GM12878 (cell line): ENCODE results near the gene SEMA4C. TPM values are rescaled to one million over a fixed set of nuclear protein-coding genes. Genes with fewer than 3 reads are reported as not detected.

ENCODE experiments used
- ATAC-seq: fragments of 200-7000 bp; cut with Tn5 transposase; 3 replicates; pipeline ENCODE4 v1.9.1; 2020; ENCODE audit warnings: mild to moderate bottlenecking, moderate library complexity
- BruUV-seq: library from RNA; stranded (reverse); fragments of 400-500 nt; replicated peaks from 2 replicates; lab custom pipeline; 2021; lab: Mats Ljungman, UMichigan
- CTCF ChIA-PET: fragments of 300-600 bp; sonication (Branson Sonifier 250); formaldehyde crosslinking; extraction: SDS; loops from one replicate; lab custom pipeline; 2021; ENCODE audit warnings: inconsistent platforms; lab: Yijun Ruan, JAX
- POLR2A ChIA-PET: fragments of 350-600 bp; formaldehyde crosslinking; extraction: SDS; loops from one replicate; lab custom pipeline; 2021; ENCODE audit warnings: inconsistent platforms; lab: Charles Lee
- RAD21 ChIA-PET: fragments of 300-600 bp; sonication (Branson Sonifier 250); formaldehyde crosslinking; loops from one replicate; lab custom pipeline; 2023; ENCODE audit warnings: antibody characterized with exemption; ENCODE audit not compliant: unreplicated experiment; lab: Charles Lee
- SMC1A ChIA-PET: fragments of 300-600 bp; sonication (Branson Sonifier 250); formaldehyde crosslinking; loops from one replicate; lab custom pipeline; 2023; ENCODE audit not compliant: unreplicated experiment, uncharacterized antibody; lab: Charles Lee
- DNase-seq: peaks from one replicate; pipeline ENCODE4 v3.0.0-alpha.2; 2011; ENCODE audit warnings: low read depth, low spot score
- FAIRE-seq: peaks from 3 replicates; lab custom pipeline; 2011; peaks lifted over from hg19 to GRCh38; lab: Jason Lieb, UNC
- H2AFZ ChIP-seq: 2 replicates; pipeline ENCODE4 v1.6.0; 2011; ENCODE audit warnings: low read depth, low read length, control low read depth; ENCODE audit not compliant: control insufficient read depth
- H3K27ac ChIP-seq: 2 replicates; pipeline ENCODE4 v1.5.1; 2011; ENCODE audit warnings: control low read depth; ENCODE audit not compliant: control insufficient read depth, insufficient read depth
- H3K27me3 ChIP-seq, 2 experiments: replicated peaks in 1 of 2; 2 replicates each; pipeline versions ENCODE4 v1.6.0 to v1.6.1; 2011; ENCODE audit warnings: low read length in 1 of 2; ENCODE audit not compliant: control insufficient read depth in 2 of 2, insufficient read depth in 2 of 2
- H3K36me3 ChIP-seq, 2 experiments: 2 replicates each; pipeline ENCODE4 v1.5.1; 2011; ENCODE audit warnings: low read length in 1 of 2; ENCODE audit not compliant: control insufficient read depth in 2 of 2, insufficient read depth in 2 of 2
- H3K4me1 ChIP-seq: 2 replicates; pipeline ENCODE4 v1.6.1; 2011; ENCODE audit warnings: mild to moderate bottlenecking, low read length, moderate library complexity, mixed read lengths; ENCODE audit not compliant: control insufficient read depth, insufficient read depth
- H3K4me2 ChIP-seq: 2 replicates; pipeline ENCODE4 v1.6.0; 2011; ENCODE audit warnings: control low read depth; ENCODE audit not compliant: control insufficient read depth, insufficient read depth
- H3K4me3 ChIP-seq: fragments of 200-600 bp; sonication (generic); 2 replicates; pipeline ENCODE4 v1.5.1; 2016
- H3K79me2 ChIP-seq: 2 replicates; pipeline ENCODE4 v1.6.0; 2011; ENCODE audit warnings: low read length; ENCODE audit not compliant: control insufficient read depth, insufficient read depth
- H3K9ac ChIP-seq: 2 replicates; pipeline ENCODE4 v1.8.0; 2011; ENCODE audit warnings: low read length, control low read depth, mixed read lengths; ENCODE audit not compliant: control insufficient read depth, insufficient read depth
- H3K9me3 ChIP-seq: replicated peaks from 3 replicates; pipeline ENCODE4 v1.5.1; 2011; ENCODE audit warnings: mild to moderate bottlenecking, low read length; ENCODE audit not compliant: control insufficient read depth, insufficient read depth
- H4K20me1 ChIP-seq: 2 replicates; pipeline ENCODE4 v1.6.0; 2011; ENCODE audit not compliant: control insufficient read depth, insufficient read depth
- BRCA1 ChIP-seq: IDR thresholded peaks from 2 replicates; pipeline ENCODE4 v1.6.1; 2011; ENCODE audit warnings: low read depth, low read length, improper control_type of control experiment
- E4F1 ChIP-seq: fragments of 450-650 bp; IDR thresholded peaks from 2 replicates; pipeline ENCODE4 v1.6.1; 2018; ENCODE audit warnings: borderline replicate concordance, mild to moderate bottlenecking; ENCODE audit not compliant: partially characterized antibody
- EP300 ChIP-seq, 2 experiments: fragments of 150-350 bp in 1 of 2; IDR thresholded peaks; 2 replicates each; pipeline ENCODE4 v1.6.1; 2011 to 2012; ENCODE audit warnings: low read depth in 2 of 2, low read length in 2 of 2, borderline replicate concordance in 1 of 2, improper control_type of control experiment in 1 of 2, inconsistent platforms in 1 of 2; ENCODE audit not compliant: control insufficient read depth in 1 of 2
- MAX ChIP-seq: IDR thresholded peaks from 2 replicates; pipeline ENCODE4 v1.6.1; 2012; ENCODE audit warnings: low read depth, low read length, improper control_type of control experiment
- NFYB ChIP-seq: IDR thresholded peaks from 2 replicates; pipeline ENCODE4 v1.6.1; 2011; ENCODE audit warnings: low read depth, mild to moderate bottlenecking, low read length, improper control_type of control experiment, moderate library complexity; ENCODE audit not compliant: insufficient read depth
- NRF1 ChIP-seq: conservative IDR thresholded peaks from 2 replicates; pipeline ENCODE4 v1.6.1; 2011; ENCODE audit warnings: mild to moderate bottlenecking, low read depth, low read length, improper control_type of control experiment
- RELA ChIP-seq: fragments of 450-650 bp; IDR thresholded peaks from 2 replicates; pipeline ENCODE4 v1.8.0; 2014; ENCODE audit warnings: borderline replicate concordance; ENCODE audit not compliant: partially characterized antibody
- RUNX3 ChIP-seq: IDR thresholded peaks from 2 replicates; pipeline ENCODE4 v1.6.1; 2012; ENCODE audit warnings: low read length, inconsistent platforms
- SMC3 ChIP-seq: IDR thresholded peaks from 2 replicates; pipeline ENCODE4 v1.6.1; 2011; ENCODE audit warnings: low read length, improper control_type of control experiment, borderline replicate concordance
- ZNF687 ChIP-seq: fragments of 450-650 bp; IDR thresholded peaks from 2 replicates; pipeline ENCODE4 v1.6.1; 2017; ENCODE audit warnings: mild to moderate bottlenecking, moderate library complexity
- WGBS: methylation state at CpG from one replicate; pipeline ENCODE4 v1.1.6; 2016; ENCODE audit warnings: low lambda C conversion rate; ENCODE audit not compliant: insufficient replicate concordance, insufficient coverage; ENCODE audit errors: missing lambda C conversion rate; 5-methylcytosine and 5-hydroxymethylcytosine counted together
- in situ Hi-C: fragments of 300-500 bp; cut with MboI; formaldehyde crosslinking; loops from 9 replicates; pipeline ENCODE4 v1.14.3; 2018; ENCODE audit warnings: mixed read lengths
- intact Hi-C: fragments of 100-400 bp; cut with micrococcal nuclease; formaldehyde crosslinking; loops from one replicate; pipeline ENCODE4 v1.14.2; 2022; ENCODE audit not compliant: unreplicated experiment
- polyA plus RNA-seq, 11 experiments: library from polyadenylated mRNA; depleted of rRNA in 4 of 11; unstranded in 6 of 11; stranded (reverse) in 5 of 11; fragments of >200 nt; fragmentation: Nextera tagmentation in 4 of 11; fragmentation: Illumina TruSeq in 1 of 11; extraction: Ambion mirVana in 4 of 11; extraction: Trizol in 1 of 11; gene quantifications; 1 replicate in 1 of 11; 2 replicates in 10 of 11; pipeline versions ENCODE4 v1.2.1 to v1.2.3, GENCODE V29; 2011 to 2016; ENCODE audit warnings: inconsistent platforms in 2 of 11, missing spikeins in 2 of 11, low read depth in 1 of 11
- total RNA-seq, 4 experiments: library from RNA; depleted of rRNA in 3 of 4; stranded (reverse); fragments of >200 nt in 3 of 4; fragmentation: Illumina TruSeq in 1 of 4; extraction: Trizol in 1 of 4; gene quantifications; 2 replicates each; pipeline versions ENCODE4 v1.2.1 to v1.2.3, GENCODE V29; 2013 to 2021

SEMA4C gene
- total and polyA plus RNA-seq, 10 of the 15 experiments (the other 5 are each of a cell fraction or from before 2014, with no cell fraction given) = 0.06 to 21.6 (median 6.8) TPM

GRCh38 chr2:96843538-96844268, 26.2 kb downstream of the SEMA4C start, which contains the start of gene ANKRD23:
Gene ANKRD23 (minus strand): TSS chr2:96844021. CDS start chr2:96843992, 29 bp downstream.
- no peak within 1 kb of the TSS for H3K4me3 ChIP-seq
- 91% methylated on average over 14 of the region's 14 CpGs for WGBS
- H3K36me3 ChIP-seq = peaks cover 0 to 3% of the 10 kb centered on the region in 2 experiments; a peak in 3 of 4 replicates
- BruUV-seq = no TSS peak
- no peaks in the 10 kb centered on the region for H3K79me2 ChIP-seq
- ChIA-PET SMC1A (interaction anchor here (1.4 to 1.5 kb wide), 2 partner anchors 14 to 29 kb away, joined by 3 to 4 read pairs; partner anchors contain the start of gene ANKRD39), RAD21 (interaction anchor here (0.8 kb wide), 1 partner anchor 14 kb away, joined by 3 read pairs; the partner anchor contains the start of gene ANKRD39), POLR2A (interaction anchor here (0.6 kb wide), 1 partner anchor 98 kb away, joined by 8 read pairs; no protein-coding TSS in a partner anchor), CTCF (no interaction called here)
- DNase-seq = no peak
- H3K27ac ChIP-seq = no peak within 1 kb of the TSS
- no peaks in the 10 kb centered on the region for H3K9me3 ChIP-seq
- TF ChIP-seq RUNX3 = no peak
- no peak for TF ChIP-seq RELA
- no peak for TF ChIP-seq EP300 (IDR thresholded peaks at IDR 0.05; ENCODE audit: borderline replicate concordance in 1 of 2, control insufficient read depth in 1 of 2, low read depth in 2 of 2, low read length in 2 of 2)
- no peak for TF ChIP-seq BRCA1
- TF ChIP-seq NFYB = no peak
- TF ChIP-seq SMC3 = no peak
- TF ChIP-seq E4F1 = no peak
- TF ChIP-seq NRF1 = no peak
- no peak for TF ChIP-seq ZNF687
- TF ChIP-seq MAX = no peak
- no peak for FAIRE-seq
- no peak within 1 kb of the TSS for H3K4me2 ChIP-seq
- no peak within 1 kb of the TSS for H2AFZ ChIP-seq
- no peak within 1 kb of the TSS for H3K9ac ChIP-seq
- in situ Hi-C loops (no loop called here), intact Hi-C loops (no loop called here)
- peaks cover 9% of the 10 kb centered on the region for H3K4me1 ChIP-seq
- no peak for ATAC-seq
- no peaks in the 10 kb centered on the region for H4K20me1 ChIP-seq
- H3K27me3 ChIP-seq = no peaks in the 10 kb centered on the region
